GM18505 (cell line): ENCODE data around the gene MRPS14.
"Not testable (repeated sequence)": the region's sequence is repeated elsewhere in the genome, so short reads cannot be mapped to it uniquely, and the experiment has no call there.

Source experiments
- ATAC-seq: cut with Tn5 transposase; IDR thresholded peaks from one replicate; pipeline ENCODE4 v1.9.1; 2021; ENCODE audit not compliant: unreplicated experiment
- POLR2A ChIP-seq: IDR thresholded peaks from 4 replicates; pipeline ENCODE4 v1.6.1; 2011; ENCODE audit warnings: borderline replicate concordance; ENCODE audit not compliant: insufficient read depth, insufficient read length; ENCODE audit errors: extremely low read depth

Gene MRPS14

DNA sequence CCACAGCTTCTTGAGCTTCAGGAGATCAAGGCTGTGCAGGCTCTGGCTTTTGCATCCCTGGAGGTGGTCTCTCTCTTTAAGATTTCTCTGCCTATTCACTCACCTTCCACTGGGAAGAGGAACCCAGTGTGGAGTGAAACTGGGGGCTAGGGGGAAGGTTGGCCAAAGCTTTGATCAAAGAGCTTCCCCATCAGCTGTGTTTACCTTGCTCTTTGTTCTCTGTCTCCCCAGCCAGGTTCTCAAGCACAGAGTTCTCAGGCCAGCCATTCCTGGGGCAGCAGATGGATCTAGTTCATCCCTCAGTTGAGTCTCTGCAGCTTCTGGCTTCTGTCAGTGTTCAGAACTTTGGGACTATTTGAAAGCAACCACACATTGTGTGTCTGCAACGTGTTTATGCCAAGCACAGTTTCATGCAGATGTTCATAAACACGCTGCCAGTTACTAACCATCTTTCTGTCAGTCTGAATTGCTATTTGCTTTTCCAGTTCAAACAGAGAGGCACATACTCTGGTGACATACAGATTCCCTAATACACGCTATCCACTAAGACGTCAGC, 17.2 kb upstream of the MRPS14 start:
- no peak for ATAC-seq
- TF ChIP-seq POLR2A, result no peak

GRCh38 chr1:175037416-175037815, 14.2 kb upstream of the MRPS14 start:
- TF ChIP-seq POLR2A, result no peak

GRCh38 chr1:175036476-175036875, 13.3 kb upstream of the MRPS14 start:
- no peak for TF ChIP-seq POLR2A
- no peak for ATAC-seq

More at GRCh38 chr1:175037416-175037815, 14.2 kb upstream of the MRPS14 start:
- no peak for ATAC-seq

DNA sequence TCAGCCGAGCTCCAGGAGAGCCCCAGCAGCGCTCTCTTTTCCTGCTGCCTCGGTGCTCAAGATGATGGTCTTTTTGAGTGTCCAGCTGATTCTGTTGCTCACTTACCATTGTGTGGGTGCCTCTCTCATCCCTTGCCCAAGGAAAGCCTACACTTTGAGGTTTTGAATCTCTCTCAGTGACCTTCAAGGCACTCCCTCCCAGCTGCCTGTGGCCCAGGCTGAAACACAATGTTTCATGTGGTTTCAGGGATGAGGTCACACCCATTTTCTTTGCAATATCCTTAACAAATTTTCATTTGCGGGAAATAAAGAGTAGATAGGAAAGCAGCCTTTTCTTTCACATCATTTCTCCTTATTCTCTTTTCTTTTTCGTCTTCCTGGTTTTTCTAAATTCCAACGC, 12.6 kb upstream of the MRPS14 start:
- ATAC-seq, result no peak
- no peak for TF ChIP-seq POLR2A

- no peak for TF ChIP-seq POLR2A
- ATAC-seq, result no peak
Observed at GRCh38 chr1:175034775-175035174, 11.6 kb upstream of the MRPS14 start.

GRCh38 chr1:175033953-175034352, 10.7 kb upstream of the MRPS14 start:
- no peak for TF ChIP-seq POLR2A
- ATAC-seq, result no peak

DNA sequence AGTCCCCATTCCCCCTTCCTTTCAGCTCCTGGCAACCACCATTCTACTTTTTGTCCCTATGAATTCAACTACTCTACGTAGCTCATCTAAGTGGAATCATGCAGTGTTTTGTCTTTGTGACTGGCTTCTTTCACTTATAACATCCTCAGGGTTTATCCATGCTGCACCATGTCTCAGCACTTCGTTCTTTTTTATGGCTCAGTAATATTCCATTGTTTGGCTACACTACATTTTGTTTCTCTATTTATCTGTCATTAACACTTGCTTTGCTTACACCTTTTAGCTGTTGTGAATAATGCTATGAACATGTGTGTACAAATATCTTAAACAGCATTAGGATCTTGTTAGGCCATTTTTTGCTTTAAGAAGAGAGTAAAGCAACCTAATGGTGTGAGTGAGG, 1.5 kb upstream of the MRPS14 start:
- no peak for ATAC-seq
- no peak for TF ChIP-seq POLR2A

DNA sequence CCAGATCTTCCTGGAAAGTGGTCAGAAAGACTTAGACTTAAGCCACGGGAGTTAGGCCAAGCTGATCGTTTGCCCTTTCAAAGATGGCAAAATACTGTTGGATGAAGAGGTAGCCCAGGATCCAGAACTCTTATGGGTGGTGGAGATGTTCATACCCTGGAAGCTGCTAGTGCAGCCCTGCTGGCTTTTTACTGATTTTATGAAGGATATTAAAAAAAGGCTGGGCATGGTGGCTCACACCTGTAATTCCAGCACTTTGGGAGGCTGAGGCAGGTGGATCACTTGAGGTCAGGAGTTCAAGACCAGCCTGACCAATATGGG, 657 bp upstream of the MRPS14 start:
- not testable (repeated sequence) for ATAC-seq

DNA sequence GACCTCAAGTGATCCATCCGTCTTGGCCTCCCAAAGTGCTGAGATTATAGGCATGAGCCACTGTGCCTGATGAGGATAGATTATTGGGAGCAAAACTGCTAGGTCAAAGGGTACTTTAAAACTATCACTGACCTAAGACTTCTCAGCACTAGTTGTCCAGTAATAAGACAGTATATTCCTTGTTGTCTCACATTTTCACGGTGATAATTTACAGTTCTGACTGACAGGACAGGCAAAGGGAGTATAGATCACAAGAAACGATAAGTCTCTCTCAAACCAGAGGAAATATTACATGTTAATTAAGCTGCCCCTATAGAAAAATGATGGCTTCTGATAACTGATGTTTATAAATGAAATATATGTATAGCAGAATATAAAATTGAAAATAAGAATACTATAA, 3.7 kb downstream of the MRPS14 start:
- TF ChIP-seq POLR2A, result no peak
- no peak for ATAC-seq

- TF ChIP-seq POLR2A, result no peak
- no peak for ATAC-seq
Observed at GRCh38 chr1:175015243-175015642, 8.0 kb downstream of the MRPS14 start.

GRCh38 chr1:175013445-175013844, 9.8 kb downstream of the MRPS14 start:
- no peak for TF ChIP-seq POLR2A
- ATAC-seq, result no peak

GRCh38 chr1:175009532-175009931, 13.7 kb downstream of the MRPS14 start:
- ATAC-seq, result no peak
- no peak for TF ChIP-seq POLR2A

DNA sequence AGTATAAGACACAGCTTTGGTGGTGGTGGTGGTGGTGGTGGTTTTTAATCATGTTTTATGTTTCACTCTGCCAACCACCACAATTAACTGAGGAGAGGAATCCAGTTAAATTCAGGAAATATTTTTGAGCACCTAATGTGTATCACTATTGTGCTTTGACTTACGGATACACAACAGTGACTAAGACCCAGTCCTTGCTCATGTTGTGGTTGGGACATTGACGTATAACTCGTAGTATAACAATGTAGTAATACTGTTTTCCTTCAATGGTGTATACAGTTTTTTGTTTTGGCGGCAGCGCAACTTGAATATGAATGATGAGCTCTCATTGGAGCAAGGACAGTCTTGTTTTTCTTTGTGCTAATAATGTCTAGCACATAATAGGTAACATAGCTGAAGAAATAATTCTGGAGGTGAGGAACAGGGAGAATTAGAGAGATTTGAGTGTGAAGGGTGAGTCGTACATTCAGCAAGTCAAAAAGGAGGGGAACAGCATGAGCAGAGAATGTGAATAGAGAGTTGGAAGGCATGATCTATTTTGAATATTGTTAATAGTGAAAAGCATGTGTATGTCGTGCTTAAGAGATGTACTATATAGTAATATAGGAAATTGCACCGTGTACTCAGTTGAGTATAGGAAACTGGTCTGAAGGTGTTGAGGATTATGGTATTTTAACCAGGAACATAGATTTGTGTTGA, 18.0 kb downstream of the MRPS14 start:
- TF ChIP-seq POLR2A, result no peak
- no peak for ATAC-seq

DNA sequence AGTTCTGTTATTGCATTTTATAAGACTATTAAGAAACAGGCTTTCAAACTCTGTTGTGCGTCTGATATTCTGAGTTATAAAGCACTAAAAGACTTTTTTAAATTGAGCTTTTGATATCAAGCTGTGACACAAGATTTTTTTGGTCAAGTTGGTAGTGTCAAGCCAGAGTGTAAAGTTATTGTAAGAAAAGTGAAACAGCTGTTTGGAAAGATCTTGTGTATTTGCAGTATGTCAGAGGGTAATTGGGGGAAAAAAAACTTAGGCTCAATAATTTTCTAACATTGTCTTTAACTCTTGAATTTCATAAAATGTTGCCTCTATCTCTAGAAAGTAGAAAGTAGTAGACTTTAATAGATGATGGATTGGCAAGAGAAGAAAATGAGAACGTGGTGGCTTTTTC, 19.7 kb downstream of the MRPS14 start:
- TF ChIP-seq POLR2A, result no peak

More for the DNA sequence above, 19.7 kb downstream of the MRPS14 start:
- ATAC-seq, result no peak
